Mammary epithelial cell (primary cell): ENCODE results near the gene OR2A7.
"Not testable (repeated sequence)": the region's sequence is repeated elsewhere in the genome, so short reads cannot be mapped to it uniquely, and the experiment has no call there.

Source experiments
- EZH2 ChIP-seq: IDR thresholded peaks from 2 replicates; pipeline ENCODE4 v1.6.1; 2012; ENCODE audit warnings: low read length, inconsistent platforms, borderline replicate concordance
- TF ChIP-seq, protein P1 (sequence below), 2 donors: IDR thresholded peaks in 1 of 2; conservative IDR thresholded peaks in 1 of 2; 2 replicates each; pipeline ENCODE4 v1.5.1; 2011 to 2012; ENCODE audit warnings: inconsistent platforms in 2 of 2, low read length in 2 of 2, mild to moderate bottlenecking in 2 of 2, control low read depth in 1 of 2, low read depth in 1 of 2; ENCODE audit not compliant: insufficient read depth in 1 of 2; ENCODE audit errors: extremely low read depth in 1 of 2

DNA sequence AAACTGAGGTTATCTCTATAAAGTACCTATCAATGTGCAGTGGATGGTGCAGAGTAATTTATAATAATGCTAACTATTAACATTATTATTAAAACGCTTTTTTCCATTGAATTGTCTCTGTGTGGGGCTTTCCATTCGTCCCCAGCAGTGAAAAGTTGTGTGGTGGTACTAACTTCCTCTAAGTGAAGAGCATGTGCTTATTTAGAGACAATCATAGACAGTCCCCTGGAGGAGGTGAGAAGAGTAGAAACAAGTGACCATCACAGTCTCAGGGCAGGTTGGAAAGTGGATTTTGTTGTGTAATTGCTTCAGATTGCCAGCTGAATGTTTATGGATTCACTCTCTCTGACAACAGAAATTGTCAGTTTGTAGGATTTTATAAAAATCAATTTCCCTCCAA lies 33.6 kb downstream of the OR2A7 start:
- TF ChIP-seq, protein P1, sequence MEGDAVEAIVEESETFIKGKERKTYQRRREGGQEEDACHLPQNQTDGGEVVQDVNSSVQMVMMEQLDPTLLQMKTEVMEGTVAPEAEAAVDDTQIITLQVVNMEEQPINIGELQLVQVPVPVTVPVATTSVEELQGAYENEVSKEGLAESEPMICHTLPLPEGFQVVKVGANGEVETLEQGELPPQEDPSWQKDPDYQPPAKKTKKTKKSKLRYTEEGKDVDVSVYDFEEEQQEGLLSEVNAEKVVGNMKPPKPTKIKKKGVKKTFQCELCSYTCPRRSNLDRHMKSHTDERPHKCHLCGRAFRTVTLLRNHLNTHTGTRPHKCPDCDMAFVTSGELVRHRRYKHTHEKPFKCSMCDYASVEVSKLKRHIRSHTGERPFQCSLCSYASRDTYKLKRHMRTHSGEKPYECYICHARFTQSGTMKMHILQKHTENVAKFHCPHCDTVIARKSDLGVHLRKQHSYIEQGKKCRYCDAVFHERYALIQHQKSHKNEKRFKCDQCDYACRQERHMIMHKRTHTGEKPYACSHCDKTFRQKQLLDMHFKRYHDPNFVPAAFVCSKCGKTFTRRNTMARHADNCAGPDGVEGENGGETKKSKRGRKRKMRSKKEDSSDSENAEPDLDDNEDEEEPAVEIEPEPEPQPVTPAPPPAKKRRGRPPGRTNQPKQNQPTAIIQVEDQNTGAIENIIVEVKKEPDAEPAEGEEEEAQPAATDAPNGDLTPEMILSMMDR (conservative IDR thresholded peaks at IDR 0.05 in 1 of 2, IDR thresholded peaks at IDR 0.05 in 1 of 2; ENCODE audit: extremely low read depth in 1 of 2, insufficient read depth in 1 of 2, low read depth in 1 of 2, low read length in 2 of 2), result not testable (repeated sequence)
- TF ChIP-seq EZH2, result not testable (repeated sequence)
